ENCODE results near the gene AFTPH. TPM values are rescaled to one million over a fixed set of nuclear protein-coding genes. Genes with fewer than 3 reads are reported as not detected.

AFTPH gene
- total RNA-seq, 4 donors from 2014 or later: 30.3 to 52.8 (median 43.8) TPM

GRCh38 chr2:64567473-64567872 is 43.3 kb downstream of the AFTPH start:
- no peaks in the 10 kb centered on the region for H3K9me3 ChIP-seq
- H3K4me3 ChIP-seq: no peak overlapping the region
- no peak for TF ChIP-seq CTCF (IDR thresholded peaks at IDR 0.05)
- no peak for TF ChIP-seq POLR2A (IDR thresholded peaks at IDR 0.05)
- 76 to 83% methylated on average over 6 of the region's 6 CpGs for WGBS, 2 donors
- H3K27ac ChIP-seq: no peak overlapping the region
- intact Hi-C loops (cut with DNase I): no loop called here
- peaks cover 0 to 39% (median 0%) of the 10 kb centered on the region in 3 donors for H3K36me3 ChIP-seq
- H3K4me1 ChIP-seq: peaks cover 0 to 31% (median 6%) of the 10 kb centered on the region in 3 donors
- no peak for DNase-seq
- no peaks in the 10 kb centered on the region for H3K27me3 ChIP-seq

- Histone ChIP-seq H3K4me3 (no peak overlapping the region), H3K4me1 (peaks cover 0 to 27% (median 6%) of the 10 kb centered on the region in 3 donors), H3K27me3 (no peaks in the 10 kb centered on the region), H3K27ac (no peak overlapping the region), H3K9me3 (no peaks in the 10 kb centered on the region), H3K36me3 (peaks cover 0 to 53% (median 0%) of the 10 kb centered on the region in 3 donors)
- 97% methylated on average over 7 of the region's 7 CpGs for WGBS, 2 donors
- intact Hi-C loops (cut with DNase I): no loop called here
- DNase-seq: no peak
- TF ChIP-seq POLR2A (IDR thresholded peaks at IDR 0.05) (no peak), CTCF (IDR thresholded peaks at IDR 0.05) (no peak)
Measured at GRCh38 chr2:64568836-64569235, 44.7 kb downstream of the AFTPH start.

DNA sequence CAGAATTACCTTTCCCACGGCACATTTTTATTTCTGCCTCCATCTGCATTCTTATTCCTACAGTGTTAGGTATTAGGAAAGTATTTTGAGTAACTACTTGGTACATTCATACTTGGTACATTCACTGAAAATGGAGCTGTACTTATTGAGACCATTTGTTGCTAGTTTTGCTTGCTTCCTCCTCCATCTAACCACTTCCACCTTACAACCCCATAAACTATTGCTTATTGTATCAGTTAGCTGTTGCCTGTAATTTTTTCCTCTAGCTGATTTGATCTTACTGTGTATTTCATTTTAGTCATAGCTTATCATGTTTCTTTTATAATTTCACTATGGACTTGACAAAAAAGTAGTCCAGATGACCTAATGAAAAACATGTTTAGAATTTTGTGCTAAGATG is 50.7 kb downstream of the AFTPH start:
- Histone ChIP-seq H3K4me1 (peaks cover 0 to 7% (median 0%) of the 10 kb centered on the region in 3 donors), H3K9me3 (no peaks in the 10 kb centered on the region), H3K36me3 (peaks cover 0 to 95% (median 0%) of the 10 kb centered on the region in 3 donors), H3K27ac (no peak overlapping the region), H3K4me3 (no peak overlapping the region), H3K27me3 (no peaks in the 10 kb centered on the region)
- WGBS, 2 donors: 87 to 95% methylated on average over 1 of the region's 1 CpG
- intact Hi-C loops (cut with DNase I): no loop called here
- TF ChIP-seq POLR2A (IDR thresholded peaks at IDR 0.05) (no peak), CTCF (IDR thresholded peaks at IDR 0.05) (no peak)
- no peak for DNase-seq

- intact Hi-C loops (cut with DNase I): loop anchor here (10.0 kb wide), 1 partner anchor 64 kb away; no protein-coding TSS in a partner anchor
- DNase-seq: no peak
- Histone ChIP-seq H3K36me3 (peaks cover 0 to 79% (median 9%) of the 10 kb centered on the region in 3 donors), H3K27me3 (no peaks in the 10 kb centered on the region), H3K4me3 (no peak overlapping the region), H3K27ac (no peak overlapping the region), H3K9me3 (no peaks in the 10 kb centered on the region), H3K4me1 (no peaks in the 10 kb centered on the region)
- 81 to 95% methylated on average over 2 of the region's 2 CpGs for WGBS, 2 donors
- TF ChIP-seq POLR2A (IDR thresholded peaks at IDR 0.05) (no peak), CTCF (IDR thresholded peaks at IDR 0.05) (no peak)
Measured at GRCh38 chr2:64581018-64581417, 56.9 kb downstream of the AFTPH start.

DNA sequence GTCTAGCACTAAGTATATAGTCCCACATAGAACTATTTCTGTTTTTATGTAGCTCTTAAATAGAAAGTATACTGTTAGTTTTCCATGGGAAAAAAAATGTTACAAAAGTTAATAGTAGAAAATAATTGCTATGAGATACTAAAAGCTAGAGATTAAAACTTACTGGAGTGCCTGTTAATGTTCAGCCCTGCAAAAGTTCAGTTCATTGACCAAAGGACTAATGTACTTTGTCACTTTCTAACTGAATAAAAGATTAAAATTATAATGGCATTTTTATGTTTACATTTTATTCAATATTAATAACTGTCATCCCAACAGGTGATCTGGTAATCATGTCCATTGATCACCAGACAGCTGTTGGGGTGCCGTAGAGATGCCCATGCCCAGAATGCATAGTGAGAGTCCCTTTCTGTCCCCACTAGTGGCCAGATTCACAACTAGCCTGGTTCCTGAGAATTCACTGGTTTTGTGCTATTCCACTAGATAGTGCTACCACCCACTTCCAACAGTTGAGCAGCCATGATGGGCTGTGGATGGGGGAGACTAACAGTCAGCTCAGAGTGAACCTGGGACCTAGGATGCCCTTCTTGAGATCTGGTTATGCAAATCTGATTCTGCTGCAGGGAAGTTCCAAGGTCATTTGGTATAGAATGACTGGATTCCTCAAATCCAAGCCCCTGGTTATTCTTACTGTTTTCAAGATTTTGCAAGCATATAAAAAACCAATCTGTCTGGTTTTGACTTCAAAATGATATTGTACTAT is 57.8 kb downstream of the AFTPH start:
- H3K9me3 ChIP-seq: no peaks in the 10 kb centered on the region
- WGBS, 2 donors: 100% methylated on average over 1 of the region's 1 CpG
- no peak for DNase-seq
- H3K36me3 ChIP-seq: peaks cover 0 to 76% (median 9%) of the 10 kb centered on the region in 3 donors
- no peak overlapping the region for H3K27ac ChIP-seq
- TF ChIP-seq POLR2A (IDR thresholded peaks at IDR 0.05) (no peak), CTCF (IDR thresholded peaks at IDR 0.05) (no peak)
- no peaks in the 10 kb centered on the region for H3K27me3 ChIP-seq
- no peak overlapping the region for H3K4me3 ChIP-seq
- intact Hi-C loops (cut with DNase I): loop anchor here (10.0 kb wide), 1 partner anchor 63 kb away; no protein-coding TSS in a partner anchor
- peaks cover 0 to 5% (median 0%) of the 10 kb centered on the region in 3 donors for H3K4me1 ChIP-seq

Data from esophagus squamous epithelium (tissue), 5 donors.